HL-60/S4 treated with retinoic acid at 250 ng/mL for 4 days and 3 days (cell line): ENCODE data around the gene ATG16L2.
"Not testable (repeated sequence)": the region's sequence is repeated elsewhere in the genome, so short reads cannot be mapped to it uniquely, and the experiment has no call there.

ENCODE experiments used
- in situ Hi-C: fragments of 300-500 bp; cut with MboI; formaldehyde crosslinking; loops from 2 replicates; pipeline ENCODE4 v1.7.0; 2022; ENCODE audit warnings: low sequenced_read_pairs

ATG16L2 gene

GRCh38 chr11:72778535-72779494 is 35.4 kb upstream of the ATG16L2 start:
- in situ Hi-C loops, result no loop called here

- in situ Hi-C loops, result no loop called here
Observed at GRCh38 chr11:72779495-72780128, 34.6 kb upstream of the ATG16L2 start.

GRCh38 chr11:72780296-72781062 is 33.7 kb upstream of the ATG16L2 start:
- in situ Hi-C loops, result no loop called here

GRCh38 chr11:72781063-72781312 is 33.2 kb upstream of the ATG16L2 start:
- in situ Hi-C loops, result no loop called here

GRCh38 chr11:72781313-72782080 is 32.7 kb upstream of the ATG16L2 start:
- in situ Hi-C loops, result no loop called here

GRCh38 chr11:72782081-72782920 is 31.9 kb upstream of the ATG16L2 start:
- in situ Hi-C loops, result no loop called here

GRCh38 chr11:72783144-72783905 is 30.9 kb upstream of the ATG16L2 start:
- in situ Hi-C loops, result no loop called here

- in situ Hi-C loops, result no loop called here
Observed at GRCh38 chr11:72784662-72785061, 29.5 kb upstream of the ATG16L2 start.

GRCh38 chr11:72786305-72787215 is 27.7 kb upstream of the ATG16L2 start:
- in situ Hi-C loops, result no loop called here

GRCh38 chr11:72787216-72788104 is 26.8 kb upstream of the ATG16L2 start:
- in situ Hi-C loops, result no loop called here

- in situ Hi-C loops, result no loop called here
Observed at GRCh38 chr11:72788241-72788640, 26.0 kb upstream of the ATG16L2 start.

- in situ Hi-C loops, result no loop called here
Observed at GRCh38 chr11:72789493-72790131, 24.6 kb upstream of the ATG16L2 start.

GRCh38 chr11:72791228-72791627 is 23.0 kb upstream of the ATG16L2 start:
- in situ Hi-C loops, result not testable (repeated sequence)

- in situ Hi-C loops, result no loop called here
Observed at GRCh38 chr11:72792437-72793021, 21.7 kb upstream of the ATG16L2 start.

- in situ Hi-C loops, result no loop called here
Observed at GRCh38 chr11:72793076-72793424, 21.2 kb upstream of the ATG16L2 start.
